Tibial nerve (tissue), 4 donors: ENCODE measurements around the gene CPSF2.

Source experiments
- EP300 ChIP-seq, 2 donors: sonication (generic); formaldehyde crosslinking; IDR thresholded peaks; one replicate each; pipeline ENCODE4 v1.6.1; 2017; ENCODE audit warnings: antibody characterized with exemption in 2 of 2, mild to moderate bottlenecking in 1 of 2
- POLR2A ChIP-seq, 2 donors: fragments of 450-650 bp; IDR thresholded peaks; one replicate each; pipeline ENCODE4 v1.6.1; 2017; ENCODE audit warnings: antibody characterized with exemption in 2 of 2, mild to moderate bottlenecking in 2 of 2, moderate library complexity in 2 of 2
- TF ChIP-seq, protein P1 (sequence below), 5 experiments: fragments of 200-600 bp in 3 of 5; fragments of 450-650 bp in 2 of 5; sonication (generic) in 3 of 5; IDR thresholded peaks; one replicate each; pipeline ENCODE4 v1.5.1; 2016 to 2019; ENCODE audit warnings: antibody characterized with exemption in 5 of 5, mild to moderate bottlenecking in 3 of 5, moderate library complexity in 2 of 5

DNA sequence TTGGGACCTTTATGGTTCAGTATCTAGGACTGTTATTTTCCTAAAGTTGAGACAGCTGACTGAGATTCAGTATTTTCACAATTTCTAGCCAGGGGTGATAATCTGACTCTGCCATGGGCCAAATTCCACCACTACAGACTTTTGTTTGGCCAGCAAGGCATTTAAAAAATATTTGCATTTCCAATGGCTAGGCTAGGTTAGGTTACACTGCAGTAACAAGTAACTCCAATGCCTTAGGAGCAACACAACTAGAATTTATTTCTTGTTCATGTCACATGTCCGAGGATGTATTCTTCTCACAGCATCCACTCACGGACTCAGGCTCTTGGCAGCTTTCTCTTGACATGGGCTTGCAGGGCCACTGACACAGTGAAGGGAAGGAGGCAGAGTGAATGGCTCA is 83.0 kb downstream of the CPSF2 start:
- TF ChIP-seq, protein P1, sequence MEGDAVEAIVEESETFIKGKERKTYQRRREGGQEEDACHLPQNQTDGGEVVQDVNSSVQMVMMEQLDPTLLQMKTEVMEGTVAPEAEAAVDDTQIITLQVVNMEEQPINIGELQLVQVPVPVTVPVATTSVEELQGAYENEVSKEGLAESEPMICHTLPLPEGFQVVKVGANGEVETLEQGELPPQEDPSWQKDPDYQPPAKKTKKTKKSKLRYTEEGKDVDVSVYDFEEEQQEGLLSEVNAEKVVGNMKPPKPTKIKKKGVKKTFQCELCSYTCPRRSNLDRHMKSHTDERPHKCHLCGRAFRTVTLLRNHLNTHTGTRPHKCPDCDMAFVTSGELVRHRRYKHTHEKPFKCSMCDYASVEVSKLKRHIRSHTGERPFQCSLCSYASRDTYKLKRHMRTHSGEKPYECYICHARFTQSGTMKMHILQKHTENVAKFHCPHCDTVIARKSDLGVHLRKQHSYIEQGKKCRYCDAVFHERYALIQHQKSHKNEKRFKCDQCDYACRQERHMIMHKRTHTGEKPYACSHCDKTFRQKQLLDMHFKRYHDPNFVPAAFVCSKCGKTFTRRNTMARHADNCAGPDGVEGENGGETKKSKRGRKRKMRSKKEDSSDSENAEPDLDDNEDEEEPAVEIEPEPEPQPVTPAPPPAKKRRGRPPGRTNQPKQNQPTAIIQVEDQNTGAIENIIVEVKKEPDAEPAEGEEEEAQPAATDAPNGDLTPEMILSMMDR (IDR thresholded peaks at IDR 0.05), result no peak
- TF ChIP-seq EP300 (IDR thresholded peaks at IDR 0.05), result no peak
- no peak for TF ChIP-seq POLR2A (IDR thresholded peaks at IDR 0.05)
